ENCODE data around the gene ANO3.

The ANO3 gene

GRCh38 chr11:26359055-26359454 lies 27.1 kb downstream of the ANO3 start:
- DNase-seq, result no peak

GRCh38 chr11:26365284-26365683 lies 33.4 kb downstream of the ANO3 start:
- DNase-seq, result no peak

GRCh38 chr11:26377619-26378018 lies 45.7 kb downstream of the ANO3 start:
- DNase-seq, result no peak

- peak in 1 of 2 experiments; percentile 3 for DNase-seq
Measured at GRCh38 chr11:26399336-26399735, 67.4 kb downstream of the ANO3 start.

- no peak for DNase-seq
Measured at GRCh38 chr11:26410706-26411366, 78.9 kb downstream of the ANO3 start.

GRCh38 chr11:26412955-26413354 lies 81.0 kb downstream of the ANO3 start:
- no peak for DNase-seq

- DNase-seq, result no peak
Measured at GRCh38 chr11:26418386-26418912, 86.5 kb downstream of the ANO3 start.

- DNase-seq, result no peak
Measured at GRCh38 chr11:26420331-26420730, 88.4 kb downstream of the ANO3 start.

- no peak for DNase-seq
Measured at GRCh38 chr11:26424255-26424654, 92.3 kb downstream of the ANO3 start.

GRCh38 chr11:26439854-26440253 lies 107.9 kb downstream of the ANO3 start:
- DNase-seq, result no peak

- DNase-seq, result no peak
Measured at GRCh38 chr11:26442131-26442530, 110.2 kb downstream of the ANO3 start.

- DNase-seq, result no peak
Measured at GRCh38 chr11:26443617-26444016, 111.7 kb downstream of the ANO3 start.

GRCh38 chr11:26457636-26458035 lies 125.7 kb downstream of the ANO3 start:
- no peak for DNase-seq

- no peak for DNase-seq
Measured at GRCh38 chr11:26465274-26465673, 133.3 kb downstream of the ANO3 start.

- no peak for DNase-seq
Measured at GRCh38 chr11:26467506-26467905, 135.6 kb downstream of the ANO3 start.

GRCh38 chr11:26470992-26471391 lies 139.1 kb downstream of the ANO3 start:
- DNase-seq, result no peak

- no peak for DNase-seq
Measured at GRCh38 chr11:26473216-26474194, 141.6 kb downstream of the ANO3 start.

GRCh38 chr11:26474401-26474800 lies 142.5 kb downstream of the ANO3 start:
- DNase-seq, result no peak

- no peak for DNase-seq
Measured at GRCh38 chr11:26477396-26477795, 145.5 kb downstream of the ANO3 start.

- no peak for DNase-seq
Measured at GRCh38 chr11:26478710-26479109, 146.8 kb downstream of the ANO3 start.

- no peak for DNase-seq
Measured at GRCh38 chr11:26480041-26480440, 148.1 kb downstream of the ANO3 start.

GRCh38 chr11:26483108-26483507 lies 151.2 kb downstream of the ANO3 start:
- no peak for DNase-seq

- DNase-seq, result no peak
Measured at GRCh38 chr11:26490546-26490945, 158.6 kb downstream of the ANO3 start.

- peak in 1 of 2 experiments; percentile 13 for DNase-seq
Measured at GRCh38 chr11:26493616-26494015, 161.7 kb downstream of the ANO3 start.
